GM12864 (cell line): Measurements from ENCODE around the gene COG7.

ENCODE experiments used
- DNase-seq: peaks from one replicate; pipeline ENCODE4 v3.0.0-alpha.2; 2011; ENCODE audit warnings: low read depth
- H3K4me3 ChIP-seq: 2 replicates; pipeline ENCODE4 v1.5.1; 2011; ENCODE audit warnings: mild to moderate bottlenecking, low read depth, low read length, control low read depth
- TF ChIP-seq, protein P1 (sequence below): IDR thresholded peaks from 2 replicates; pipeline ENCODE4 v1.5.1; 2011; ENCODE audit warnings: low read depth, mild to moderate bottlenecking, moderate library complexity, low read length, control low read depth, inconsistent platforms; ENCODE audit errors: missing control alignments

The COG7 gene

DNA sequence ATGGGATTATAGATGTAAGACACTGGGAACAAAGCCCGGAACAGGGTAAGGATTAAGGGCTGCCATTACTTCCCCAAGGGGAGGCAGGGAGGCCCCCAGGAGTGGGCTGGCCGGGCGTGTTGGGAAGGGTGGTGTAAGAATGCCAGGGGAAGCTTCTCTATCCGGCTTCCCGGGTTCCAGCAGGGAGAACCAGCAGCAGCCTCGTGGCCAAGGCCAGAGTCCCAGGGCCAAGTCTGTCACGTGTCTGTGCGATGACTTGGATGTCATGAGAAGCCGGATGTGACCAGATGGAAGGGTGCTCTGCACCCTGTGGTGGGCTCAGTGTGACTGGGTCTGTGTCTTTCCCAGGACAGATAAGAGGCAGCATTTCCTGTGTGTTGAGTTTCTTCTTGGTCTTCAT is 98.7 kb downstream of the COG7 start:
- TF ChIP-seq, protein P1, sequence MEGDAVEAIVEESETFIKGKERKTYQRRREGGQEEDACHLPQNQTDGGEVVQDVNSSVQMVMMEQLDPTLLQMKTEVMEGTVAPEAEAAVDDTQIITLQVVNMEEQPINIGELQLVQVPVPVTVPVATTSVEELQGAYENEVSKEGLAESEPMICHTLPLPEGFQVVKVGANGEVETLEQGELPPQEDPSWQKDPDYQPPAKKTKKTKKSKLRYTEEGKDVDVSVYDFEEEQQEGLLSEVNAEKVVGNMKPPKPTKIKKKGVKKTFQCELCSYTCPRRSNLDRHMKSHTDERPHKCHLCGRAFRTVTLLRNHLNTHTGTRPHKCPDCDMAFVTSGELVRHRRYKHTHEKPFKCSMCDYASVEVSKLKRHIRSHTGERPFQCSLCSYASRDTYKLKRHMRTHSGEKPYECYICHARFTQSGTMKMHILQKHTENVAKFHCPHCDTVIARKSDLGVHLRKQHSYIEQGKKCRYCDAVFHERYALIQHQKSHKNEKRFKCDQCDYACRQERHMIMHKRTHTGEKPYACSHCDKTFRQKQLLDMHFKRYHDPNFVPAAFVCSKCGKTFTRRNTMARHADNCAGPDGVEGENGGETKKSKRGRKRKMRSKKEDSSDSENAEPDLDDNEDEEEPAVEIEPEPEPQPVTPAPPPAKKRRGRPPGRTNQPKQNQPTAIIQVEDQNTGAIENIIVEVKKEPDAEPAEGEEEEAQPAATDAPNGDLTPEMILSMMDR = no peak
- H3K4me3 ChIP-seq = no peak overlapping the region
- no peak for DNase-seq

DNA sequence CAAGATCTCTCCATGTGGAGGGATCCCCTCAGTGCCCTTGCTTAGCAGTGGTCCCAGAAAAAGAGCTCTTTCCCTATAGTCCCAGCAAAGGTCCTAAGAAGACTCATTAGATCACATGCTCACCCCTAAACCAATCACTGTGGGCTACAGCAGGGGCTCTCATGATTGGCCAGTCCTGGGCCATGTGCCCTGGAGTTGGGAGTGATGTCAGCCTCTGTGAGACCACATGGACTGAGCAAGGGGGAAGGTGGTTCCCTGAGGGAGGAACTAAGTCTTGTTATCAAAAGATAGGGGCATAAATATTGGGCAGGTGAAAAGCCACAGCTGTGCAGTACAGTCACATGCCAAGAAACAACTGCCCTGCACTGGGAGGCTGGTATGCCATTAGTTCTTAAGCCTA is 99.5 kb downstream of the COG7 start:
- DNase-seq = no peak
- no peak overlapping the region for H3K4me3 ChIP-seq
- TF ChIP-seq, protein P1 = no peak

DNA sequence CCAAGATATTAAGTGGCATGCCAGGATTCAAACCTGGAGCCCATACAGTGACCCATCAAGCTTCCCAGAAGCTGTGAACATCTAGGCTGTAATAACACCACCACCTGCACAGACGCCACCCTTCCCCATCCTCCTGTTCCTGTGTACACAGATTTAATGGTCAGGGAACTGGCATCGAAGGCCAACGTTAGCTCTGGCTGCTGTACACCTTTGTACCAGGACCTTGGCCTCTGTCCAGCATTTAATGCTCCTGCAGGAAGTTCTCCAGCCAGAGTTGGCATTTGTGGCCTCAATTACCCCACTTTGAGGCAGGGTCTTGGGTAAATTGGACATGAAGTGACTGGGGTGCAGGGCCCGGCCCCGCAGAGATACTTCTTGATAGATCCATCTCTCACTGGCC is 101.6 kb downstream of the COG7 start:
- no peak for DNase-seq
- TF ChIP-seq, protein P1 = no peak
- no peak overlapping the region for H3K4me3 ChIP-seq

DNA sequence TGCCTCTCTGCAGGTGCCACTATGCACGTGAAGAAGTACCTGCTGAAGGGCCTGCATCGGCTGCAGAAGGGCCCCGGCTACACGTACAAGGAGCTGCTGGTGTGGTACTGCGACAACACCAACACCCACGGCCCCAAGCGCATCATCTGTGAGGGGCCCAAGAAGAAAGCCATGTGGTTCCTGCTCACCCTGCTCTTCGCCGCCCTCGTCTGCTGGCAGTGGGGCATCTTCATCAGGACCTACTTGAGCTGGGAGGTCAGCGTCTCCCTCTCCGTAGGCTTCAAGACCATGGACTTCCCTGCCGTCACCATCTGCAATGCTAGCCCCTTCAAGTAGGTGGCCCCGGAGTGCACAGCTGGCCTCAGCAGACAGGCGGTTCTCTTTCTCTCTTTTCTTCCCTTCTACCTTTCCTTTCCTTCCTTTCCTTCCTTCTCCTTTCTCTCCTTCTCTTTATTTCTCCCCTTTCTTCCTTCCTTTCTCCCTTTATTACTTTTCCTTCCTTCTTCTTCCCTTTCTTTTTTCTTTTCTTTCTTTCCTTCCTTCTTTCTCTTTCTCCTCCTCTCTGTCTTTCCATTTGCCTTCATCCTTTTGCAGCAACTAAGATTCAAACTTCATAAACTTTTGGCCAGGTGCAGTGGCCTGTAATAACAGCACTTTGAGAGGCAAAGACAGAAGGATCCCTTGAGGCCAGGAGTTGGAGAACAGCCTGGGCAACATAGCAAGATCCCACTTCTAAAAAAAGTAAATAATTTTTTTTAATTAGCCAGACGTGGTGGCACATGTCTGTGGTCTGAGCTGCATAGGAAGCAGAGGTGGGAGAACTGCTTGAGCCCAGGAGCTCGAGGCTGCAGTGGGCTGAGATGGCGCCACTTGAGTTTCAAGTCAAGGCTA is 104.2 kb downstream of the COG7 start:
- TF ChIP-seq, protein P1 = peak; percentile 17
- H3K4me3 ChIP-seq = no peak overlapping the region
- no peak for DNase-seq

DNA sequence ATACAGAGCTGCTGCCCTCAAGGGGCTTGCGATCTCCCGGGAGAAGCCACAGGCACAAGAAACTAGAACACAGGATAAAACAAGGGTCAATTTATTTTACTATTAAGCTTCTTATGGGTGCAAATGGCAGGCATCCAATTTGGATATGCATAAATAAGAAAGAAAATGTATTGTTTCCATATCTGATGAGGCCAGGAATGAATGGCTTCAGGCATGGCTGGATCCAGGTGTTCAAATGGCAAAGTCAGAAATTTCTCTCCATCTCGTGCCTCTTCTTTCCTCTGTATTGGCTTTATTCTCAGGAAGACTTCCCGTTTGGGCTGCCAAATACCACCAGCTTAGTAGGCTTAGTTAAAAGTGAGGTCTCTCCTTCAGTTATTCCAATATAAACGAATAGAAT is 107.8 kb downstream of the COG7 start:
- DNase-seq = no peak
- TF ChIP-seq, protein P1 = no peak
- no peak overlapping the region for H3K4me3 ChIP-seq

DNA sequence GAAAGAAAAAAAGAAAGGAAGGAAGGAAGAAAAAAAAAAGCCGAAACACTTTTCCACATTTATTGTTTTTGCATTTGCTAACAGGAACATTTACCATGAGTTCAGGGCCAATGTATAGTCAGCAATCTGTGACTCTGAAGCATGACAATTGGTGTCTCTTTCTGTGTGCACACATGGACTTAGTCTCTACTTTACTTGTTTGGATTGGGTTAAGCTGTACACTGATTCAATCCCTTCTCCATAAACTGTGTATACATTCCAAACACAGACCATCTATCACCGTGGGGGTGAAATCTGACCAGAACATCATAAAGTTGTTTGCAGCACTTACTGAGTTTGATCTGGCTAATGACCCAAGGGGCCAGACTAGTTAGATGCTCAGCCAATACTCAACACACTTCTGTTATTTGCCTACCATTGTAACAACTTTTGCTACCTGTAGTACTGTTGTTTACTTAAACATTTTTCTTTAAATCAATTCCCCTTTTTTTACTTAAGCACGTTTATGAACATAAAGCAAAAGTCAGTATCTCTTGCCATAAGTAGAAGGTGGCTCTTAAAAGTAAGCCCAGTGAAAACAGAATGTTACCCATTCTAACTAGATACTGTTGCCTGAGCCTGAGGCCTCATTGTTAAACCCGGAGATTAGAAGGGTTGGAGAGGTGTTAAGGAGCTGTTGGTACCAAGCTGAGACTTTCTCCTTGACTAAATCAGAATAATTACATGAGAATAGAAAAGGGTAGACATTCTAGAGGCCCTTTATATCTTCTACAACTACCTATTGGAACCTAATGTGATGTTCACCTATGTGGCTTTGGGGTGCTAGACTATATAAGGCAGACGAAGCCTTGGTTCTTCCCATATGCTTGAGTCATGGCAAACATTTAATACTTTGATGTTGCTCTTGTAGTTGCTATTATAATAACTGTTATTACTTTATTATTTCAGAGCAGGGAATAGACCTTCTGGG is 109.1 kb downstream of the COG7 start:
- no peak for DNase-seq
- TF ChIP-seq, protein P1 = no peak
- no peak overlapping the region for H3K4me3 ChIP-seq
